ENCODE data around the gene ATG4A. TPM values are rescaled to one million over a fixed set of nuclear protein-coding genes. Genes with fewer than 3 reads are reported as not detected.

The ATG4A gene
- total RNA-seq, 1 donor from 2014 or later: 11.5 TPM

GRCh38 chrX:108130889-108131288, 39.3 kb downstream of the ATG4A start:
- TF ChIP-seq, protein P1, sequence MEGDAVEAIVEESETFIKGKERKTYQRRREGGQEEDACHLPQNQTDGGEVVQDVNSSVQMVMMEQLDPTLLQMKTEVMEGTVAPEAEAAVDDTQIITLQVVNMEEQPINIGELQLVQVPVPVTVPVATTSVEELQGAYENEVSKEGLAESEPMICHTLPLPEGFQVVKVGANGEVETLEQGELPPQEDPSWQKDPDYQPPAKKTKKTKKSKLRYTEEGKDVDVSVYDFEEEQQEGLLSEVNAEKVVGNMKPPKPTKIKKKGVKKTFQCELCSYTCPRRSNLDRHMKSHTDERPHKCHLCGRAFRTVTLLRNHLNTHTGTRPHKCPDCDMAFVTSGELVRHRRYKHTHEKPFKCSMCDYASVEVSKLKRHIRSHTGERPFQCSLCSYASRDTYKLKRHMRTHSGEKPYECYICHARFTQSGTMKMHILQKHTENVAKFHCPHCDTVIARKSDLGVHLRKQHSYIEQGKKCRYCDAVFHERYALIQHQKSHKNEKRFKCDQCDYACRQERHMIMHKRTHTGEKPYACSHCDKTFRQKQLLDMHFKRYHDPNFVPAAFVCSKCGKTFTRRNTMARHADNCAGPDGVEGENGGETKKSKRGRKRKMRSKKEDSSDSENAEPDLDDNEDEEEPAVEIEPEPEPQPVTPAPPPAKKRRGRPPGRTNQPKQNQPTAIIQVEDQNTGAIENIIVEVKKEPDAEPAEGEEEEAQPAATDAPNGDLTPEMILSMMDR (conservative IDR thresholded peaks at IDR 0.05): no peak
- H3K4me1 Mint-ChIP-seq (ENCODE audit: unreplicated experiment): no peaks in the 10 kb centered on the region
- H3K27ac Mint-ChIP-seq: no peak overlapping the region
- no peak for DNase-seq (ENCODE audit: extremely low spot score, unreplicated experiment)
- H3K36me3 Mint-ChIP-seq: peaks cover 17% of the 10 kb centered on the region
- no peaks in the 10 kb centered on the region for H3K27me3 Mint-ChIP-seq
- no peaks in the 10 kb centered on the region for H3K9me3 Mint-ChIP-seq
- no peak overlapping the region for H3K4me3 Mint-ChIP-seq

GRCh38 chrX:108131471-108131870, 39.9 kb downstream of the ATG4A start:
- Mint-ChIP-seq H3K4me3 (no peak overlapping the region), H3K36me3 (peaks cover 17% of the 10 kb centered on the region), H3K4me1 (ENCODE audit: unreplicated experiment) (no peaks in the 10 kb centered on the region), H3K27me3 (no peaks in the 10 kb centered on the region), H3K9me3 (no peaks in the 10 kb centered on the region), H3K27ac (no peak overlapping the region)
- no peak for DNase-seq (ENCODE audit: extremely low spot score, unreplicated experiment)
- TF ChIP-seq, protein P1 (conservative IDR thresholded peaks at IDR 0.05): no peak

GRCh38 chrX:108132034-108132433, 40.5 kb downstream of the ATG4A start:
- Mint-ChIP-seq H3K27ac (no peak overlapping the region), H3K4me1 (ENCODE audit: unreplicated experiment) (no peaks in the 10 kb centered on the region), H3K36me3 (peaks cover 17% of the 10 kb centered on the region), H3K4me3 (no peak overlapping the region), H3K27me3 (no peaks in the 10 kb centered on the region), H3K9me3 (no peaks in the 10 kb centered on the region)
- DNase-seq (ENCODE audit: extremely low spot score, unreplicated experiment): no peak
- TF ChIP-seq, protein P1 (conservative IDR thresholded peaks at IDR 0.05): no peak

GRCh38 chrX:108132876-108133275, 41.3 kb downstream of the ATG4A start:
- DNase-seq (ENCODE audit: extremely low spot score, unreplicated experiment): no peak
- Mint-ChIP-seq H3K9me3 (no peaks in the 10 kb centered on the region), H3K27ac (no peak overlapping the region), H3K27me3 (no peaks in the 10 kb centered on the region), H3K4me3 (no peak overlapping the region), H3K4me1 (ENCODE audit: unreplicated experiment) (no peaks in the 10 kb centered on the region), H3K36me3 (peaks cover 20% of the 10 kb centered on the region)
- TF ChIP-seq, protein P1 (conservative IDR thresholded peaks at IDR 0.05): no peak

DNA sequence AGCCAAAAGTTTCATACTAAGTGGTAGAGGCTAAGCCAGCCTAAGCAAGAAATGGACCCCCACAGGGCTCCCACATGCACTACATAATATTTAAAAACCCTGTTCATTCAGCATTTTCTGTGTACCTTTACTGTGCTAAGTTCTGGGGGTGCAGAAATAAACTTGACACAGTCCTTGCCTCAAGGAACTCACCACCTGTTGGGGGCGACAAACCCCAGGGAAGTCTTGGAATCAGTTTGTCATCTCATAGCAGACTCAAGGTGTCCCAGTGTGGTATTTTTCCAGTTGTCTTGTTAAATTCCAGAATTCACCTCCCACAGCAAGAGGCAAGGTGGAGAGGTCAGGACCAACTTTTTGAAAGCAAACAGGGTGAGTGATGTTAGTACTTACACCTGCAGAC, 43.1 kb downstream of the ATG4A start:
- peaks cover 23% of the 10 kb centered on the region for H3K36me3 Mint-ChIP-seq
- no peak for DNase-seq (ENCODE audit: extremely low spot score, unreplicated experiment)
- H3K4me1 Mint-ChIP-seq (ENCODE audit: unreplicated experiment): no peaks in the 10 kb centered on the region
- TF ChIP-seq, protein P1 (conservative IDR thresholded peaks at IDR 0.05): no peak
- no peaks in the 10 kb centered on the region for H3K9me3 Mint-ChIP-seq
- no peak overlapping the region for H3K27ac Mint-ChIP-seq
- no peaks in the 10 kb centered on the region for H3K27me3 Mint-ChIP-seq
- no peak overlapping the region for H3K4me3 Mint-ChIP-seq
